Transverse colon (tissue), 3 donors: ENCODE results near the gene RIPPLY1.

Experiments
- CTCF ChIP-seq, 5 experiments: fragments of 200-600 bp in 3 of 5; fragments of 450-650 bp in 2 of 5; sonication (generic) in 3 of 5; IDR thresholded peaks; 1 replicate in 2 of 5; 2 replicates in 3 of 5; pipeline ENCODE4 v1.5.1; 2016 to 2017; ENCODE audit warnings: antibody characterized with exemption in 5 of 5, inconsistent platforms in 3 of 5, mild to moderate bottlenecking in 2 of 5, moderate library complexity in 1 of 5
- POLR2A ChIP-seq: fragments of 450-650 bp; IDR thresholded peaks from one replicate; pipeline ENCODE4 v1.6.1; 2016; ENCODE audit warnings: antibody characterized with exemption, mild to moderate bottlenecking, moderate library complexity

- TF ChIP-seq POLR2A (no peak), CTCF (IDR thresholded peaks at IDR 0.05) (no peak)
These were observed at the start of gene RIPPLY1 for GRCh38 chrX:106903291-106903824.
